Loucy (cell line): ENCODE data around the gene COL26A1.

Source experiments
- EZH2phosphoT487 ChIP-seq: fragments of 200-600 bp; IDR thresholded peaks from 2 replicates; pipeline ENCODE4 v1.6.1; 2018; ENCODE audit warnings: antibody characterized with exemption, mild to moderate bottlenecking, moderate library complexity, borderline replicate concordance
- TF ChIP-seq, protein P1 (sequence below): fragments of 200-600 bp; sonication (generic); conservative IDR thresholded peaks from 2 replicates; pipeline ENCODE4 v1.5.1; 2014; ENCODE audit warnings: mild to moderate bottlenecking, antibody characterized with exemption, low read length

DNA sequence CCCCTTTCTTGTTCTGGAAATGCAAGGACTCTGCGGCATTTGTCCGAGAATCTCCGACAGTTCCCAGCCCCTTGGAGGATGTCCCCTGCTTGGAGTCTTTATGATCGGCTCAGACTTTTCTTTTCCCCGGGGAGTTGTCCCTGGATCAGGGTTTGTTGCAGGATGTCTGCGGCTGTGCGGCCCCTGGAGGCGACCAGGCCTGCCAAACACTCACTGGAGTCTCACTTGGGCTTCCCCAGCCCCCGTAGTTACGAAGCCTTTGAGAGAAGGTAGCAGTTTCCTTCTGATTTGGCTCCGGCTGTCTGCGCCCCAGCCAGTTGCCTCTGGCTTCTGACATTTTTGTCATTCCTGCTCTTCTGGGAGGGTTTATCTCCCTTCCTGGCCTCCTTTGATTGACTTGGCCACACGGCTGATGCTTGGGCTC is 16.1 kb downstream of the COL26A1 start:
- TF ChIP-seq, protein P1, sequence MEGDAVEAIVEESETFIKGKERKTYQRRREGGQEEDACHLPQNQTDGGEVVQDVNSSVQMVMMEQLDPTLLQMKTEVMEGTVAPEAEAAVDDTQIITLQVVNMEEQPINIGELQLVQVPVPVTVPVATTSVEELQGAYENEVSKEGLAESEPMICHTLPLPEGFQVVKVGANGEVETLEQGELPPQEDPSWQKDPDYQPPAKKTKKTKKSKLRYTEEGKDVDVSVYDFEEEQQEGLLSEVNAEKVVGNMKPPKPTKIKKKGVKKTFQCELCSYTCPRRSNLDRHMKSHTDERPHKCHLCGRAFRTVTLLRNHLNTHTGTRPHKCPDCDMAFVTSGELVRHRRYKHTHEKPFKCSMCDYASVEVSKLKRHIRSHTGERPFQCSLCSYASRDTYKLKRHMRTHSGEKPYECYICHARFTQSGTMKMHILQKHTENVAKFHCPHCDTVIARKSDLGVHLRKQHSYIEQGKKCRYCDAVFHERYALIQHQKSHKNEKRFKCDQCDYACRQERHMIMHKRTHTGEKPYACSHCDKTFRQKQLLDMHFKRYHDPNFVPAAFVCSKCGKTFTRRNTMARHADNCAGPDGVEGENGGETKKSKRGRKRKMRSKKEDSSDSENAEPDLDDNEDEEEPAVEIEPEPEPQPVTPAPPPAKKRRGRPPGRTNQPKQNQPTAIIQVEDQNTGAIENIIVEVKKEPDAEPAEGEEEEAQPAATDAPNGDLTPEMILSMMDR, result no peak
- TF ChIP-seq EZH2phosphoT487, result no peak
